Measurements from ENCODE around the gene PPP2R2B. TPM values are rescaled to one million over a fixed set of nuclear protein-coding genes. Genes with fewer than 3 reads are reported as not detected.

Gene PPP2R2B
- total RNA-seq, 1 donor from 2014 or later = not detected

DNA sequence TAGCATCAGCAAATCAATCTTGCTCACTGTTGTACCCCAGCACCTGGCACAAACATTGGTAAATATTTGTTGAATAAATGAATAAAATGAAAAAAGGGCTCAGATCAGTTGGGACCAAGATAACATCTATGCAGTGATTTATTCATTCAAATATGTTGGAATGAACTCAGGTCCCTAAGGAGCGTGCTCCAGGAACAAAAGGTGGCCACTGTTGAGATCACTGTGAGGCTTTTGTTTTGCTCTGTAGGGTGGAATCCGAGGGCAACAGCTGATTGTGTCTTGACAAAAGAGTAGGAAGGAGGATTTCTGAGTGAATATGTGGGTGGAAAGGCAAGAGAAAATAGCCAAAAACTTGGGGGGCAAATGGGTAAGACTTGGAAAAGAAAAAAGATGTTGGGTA is 89.7 kb downstream of the PPP2R2B start:
- DNase-seq (ENCODE audit: low read depth, low spot score) = no peak

DNA sequence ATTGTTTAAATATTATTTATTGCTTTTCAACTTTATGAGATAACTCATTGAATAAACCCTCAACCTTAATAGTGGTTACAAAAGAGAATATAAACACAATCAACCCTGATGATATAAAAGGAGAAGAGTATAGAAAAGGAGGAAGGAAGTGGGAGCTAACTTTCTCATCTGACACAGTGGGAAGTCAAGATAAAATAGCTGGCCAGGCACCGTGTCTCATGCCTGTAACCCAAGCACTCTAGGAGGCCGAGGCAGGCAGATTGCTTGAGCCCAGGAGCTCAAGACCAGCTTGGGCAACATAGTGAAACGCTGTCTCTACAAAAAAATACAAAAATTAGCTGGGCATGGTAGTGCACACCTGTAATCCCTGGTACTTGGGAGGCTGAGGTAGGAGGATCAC is 93.5 kb downstream of the PPP2R2B start:
- DNase-seq (ENCODE audit: low read depth, low spot score) = no peak

DNA sequence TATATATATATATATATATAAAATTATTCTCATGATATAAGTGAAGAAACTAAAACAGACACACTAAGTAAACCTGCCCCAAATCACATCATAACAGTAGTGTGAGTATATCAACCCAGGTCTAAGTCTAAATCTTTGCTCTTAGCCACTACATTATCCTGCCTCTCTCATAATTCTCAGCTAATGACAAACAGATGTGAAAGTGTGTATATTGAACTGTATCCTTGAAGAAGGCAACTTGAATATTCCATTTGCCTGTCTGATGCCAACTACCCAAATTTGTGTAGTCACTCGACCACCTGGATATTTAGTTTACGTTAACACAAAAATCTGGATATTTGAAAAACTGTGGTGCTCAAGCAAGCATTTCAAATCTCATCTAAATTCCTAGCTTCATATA is 97.4 kb downstream of the PPP2R2B start:
- no peak for DNase-seq (ENCODE audit: low read depth, low spot score)

DNA sequence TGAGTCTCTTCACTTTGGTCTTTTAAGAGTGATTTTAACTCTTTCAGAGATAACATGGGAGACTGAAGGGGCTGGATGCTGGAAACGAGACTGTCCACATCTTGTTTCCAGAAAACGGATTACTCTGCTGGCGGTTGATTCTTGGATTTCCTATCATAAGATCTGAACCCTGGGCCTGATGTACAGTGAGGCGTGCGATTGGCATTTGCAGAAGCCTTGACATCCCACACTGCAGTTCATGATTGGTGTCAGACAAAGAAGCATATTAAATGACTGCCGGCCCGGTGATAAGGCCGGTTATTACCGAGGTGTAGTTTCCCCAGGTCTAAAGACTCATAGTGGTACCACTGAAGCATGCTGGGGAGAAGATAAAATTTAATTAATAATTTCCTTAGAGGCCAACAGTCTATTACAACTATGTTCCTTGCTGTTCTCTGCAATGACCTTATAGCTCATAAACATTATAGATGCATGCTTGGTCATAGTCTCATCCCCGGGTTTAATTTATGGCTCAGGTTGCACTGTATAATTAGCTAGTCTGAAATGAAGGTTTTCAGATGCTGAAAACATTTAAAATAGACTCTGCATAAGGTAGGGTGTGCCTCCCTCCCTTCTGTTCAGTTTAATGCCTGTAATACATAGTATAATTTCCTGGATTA is 99.2 kb downstream of the PPP2R2B start:
- no peak for DNase-seq (ENCODE audit: low read depth, low spot score)

DNA sequence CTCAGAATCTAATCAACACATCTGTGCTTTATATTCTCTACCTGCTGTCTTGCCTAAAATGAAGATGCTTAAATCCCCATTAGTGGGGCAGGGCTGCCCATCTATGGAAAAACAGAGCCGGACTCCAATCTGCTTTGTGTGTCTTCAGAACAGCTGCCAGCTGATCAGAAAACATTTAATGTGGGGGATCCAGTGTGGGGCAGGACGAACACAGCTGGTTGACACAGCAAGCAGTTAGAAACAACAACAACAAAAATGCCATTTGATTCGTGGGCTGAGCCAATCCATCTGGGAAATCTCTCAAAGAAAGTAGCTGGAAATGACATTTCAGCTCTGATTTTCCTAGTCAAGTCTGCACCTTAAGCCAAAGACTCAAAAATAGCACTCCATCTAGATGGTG is 99.8 kb downstream of the PPP2R2B start:
- no peak for DNase-seq (ENCODE audit: low read depth, low spot score)

DNA sequence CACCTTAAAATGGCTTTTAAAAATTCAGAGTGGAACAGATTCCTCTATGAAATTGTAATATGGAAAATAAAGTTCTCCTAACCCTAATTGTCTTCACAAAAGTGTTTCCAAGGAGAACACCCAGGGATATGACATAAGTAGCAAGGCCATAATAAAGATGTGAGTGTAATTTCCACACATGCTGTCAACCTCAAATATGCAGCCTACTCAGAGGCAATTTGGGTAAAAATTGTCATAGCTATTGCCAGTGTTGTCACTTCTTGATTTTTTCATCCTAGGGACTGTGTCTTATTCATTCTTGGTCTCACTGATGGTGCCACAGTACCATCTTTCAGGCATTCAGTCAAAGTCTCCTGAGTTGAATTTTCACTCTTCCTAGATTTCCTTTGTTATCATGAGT is 100.3 kb downstream of the PPP2R2B start:
- no peak for DNase-seq (ENCODE audit: low read depth, low spot score)

DNA sequence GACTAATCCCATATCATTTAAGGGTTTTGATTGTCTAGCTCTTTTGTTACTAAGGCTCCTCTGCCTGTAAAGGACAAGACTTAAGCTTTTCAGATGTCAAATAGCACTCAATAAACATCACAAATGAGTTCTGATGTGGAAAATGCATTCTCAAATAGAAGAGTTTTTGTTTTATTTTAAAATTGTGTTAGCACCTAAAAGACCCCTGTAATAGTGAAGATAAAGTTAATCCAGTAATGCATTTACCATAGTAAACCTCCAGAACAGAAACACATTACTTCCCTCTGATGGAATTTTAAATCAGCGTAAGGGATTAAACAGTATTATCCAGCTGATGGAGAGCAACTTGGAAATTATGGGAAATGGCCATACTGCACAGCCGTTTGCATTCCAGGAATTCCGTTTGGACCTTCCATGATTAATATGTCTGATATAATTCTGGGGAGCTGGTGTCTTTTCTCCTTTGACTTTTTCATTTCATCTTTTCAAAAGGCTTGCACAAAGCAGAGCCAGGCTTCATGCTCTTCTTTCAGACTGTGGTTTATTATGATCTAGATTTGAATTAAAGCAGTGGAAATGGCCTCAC is 105.6 kb downstream of the PPP2R2B start:
- DNase-seq (ENCODE audit: low read depth, low spot score) = no peak

DNA sequence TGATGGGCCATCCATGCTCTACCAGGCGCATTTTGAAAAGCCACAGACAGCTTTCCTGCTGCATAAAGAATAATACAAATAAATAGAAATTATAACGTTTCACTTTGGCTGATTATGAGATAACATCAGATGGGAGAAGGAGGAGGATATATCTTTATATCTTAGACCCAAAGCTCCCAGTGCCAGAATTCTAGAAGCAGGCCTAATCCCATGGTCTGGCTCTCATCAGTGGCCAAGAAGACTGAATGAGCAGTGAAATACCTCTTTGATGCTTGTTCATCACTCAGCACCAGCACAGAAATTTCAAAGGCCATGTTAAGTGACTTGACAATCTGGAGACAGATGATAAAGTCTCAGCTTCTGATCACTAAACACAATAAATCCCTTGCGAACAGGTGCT is 107.6 kb downstream of the PPP2R2B start:
- no peak for DNase-seq (ENCODE audit: low read depth, low spot score)

DNA sequence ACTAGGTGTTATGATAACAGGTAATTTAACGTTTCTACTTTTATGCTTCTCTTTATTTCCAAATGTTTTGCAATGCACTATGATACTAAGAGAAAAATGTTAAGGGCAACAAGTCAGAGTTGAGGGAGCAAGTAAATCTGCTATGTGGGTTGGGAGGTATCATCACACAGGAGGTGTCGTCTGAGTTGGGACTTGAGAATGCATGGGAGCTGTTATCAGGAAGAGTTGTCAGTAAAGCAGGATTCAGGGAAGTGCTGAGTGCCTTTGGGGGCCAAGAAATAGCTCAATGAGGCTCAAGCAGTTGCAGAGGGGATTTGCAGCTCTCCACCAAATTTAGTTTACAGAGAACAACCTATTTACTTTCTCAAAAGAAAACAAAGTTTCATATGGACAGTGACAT is 108.0 kb downstream of the PPP2R2B start:
- DNase-seq (ENCODE audit: low read depth, low spot score) = no peak

DNA sequence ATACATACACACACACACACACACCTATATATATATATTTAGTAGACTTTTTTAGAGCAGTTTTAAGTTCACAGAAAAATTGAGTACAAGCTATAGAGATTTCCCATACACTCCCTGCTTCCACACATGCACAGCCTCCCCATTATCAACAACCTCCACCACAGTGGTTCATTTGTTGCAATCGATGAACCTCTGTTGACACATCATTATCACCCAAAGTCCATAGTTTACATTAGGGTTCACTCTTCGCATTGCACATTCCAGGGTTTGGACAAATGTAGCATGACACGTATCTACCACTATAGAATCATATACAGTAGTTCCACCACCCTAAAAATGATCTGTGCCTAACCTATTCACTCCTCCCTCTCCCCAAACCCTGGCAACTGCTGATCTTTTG is 111.0 kb downstream of the PPP2R2B start:
- no peak for DNase-seq (ENCODE audit: low read depth, low spot score)

DNA sequence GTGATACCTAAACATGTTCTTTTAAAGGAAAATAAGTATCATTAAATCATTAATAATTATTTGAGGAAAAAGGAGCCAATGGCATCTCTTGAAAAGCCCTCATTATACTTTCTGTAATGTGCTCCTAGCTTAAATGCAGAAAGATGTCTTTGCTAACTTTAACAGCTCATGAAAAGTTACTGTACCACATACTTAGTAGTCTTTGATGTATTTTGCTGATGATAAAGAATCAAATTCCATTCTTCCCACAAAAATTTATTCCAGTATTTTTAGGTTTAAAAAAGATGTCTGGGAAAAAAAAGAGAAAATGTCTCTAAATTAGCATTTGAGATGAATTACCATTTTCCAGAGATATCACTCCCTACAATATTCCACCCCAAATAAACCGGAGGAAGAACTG is 112.5 kb downstream of the PPP2R2B start:
- DNase-seq (ENCODE audit: low read depth, low spot score) = no peak

DNA sequence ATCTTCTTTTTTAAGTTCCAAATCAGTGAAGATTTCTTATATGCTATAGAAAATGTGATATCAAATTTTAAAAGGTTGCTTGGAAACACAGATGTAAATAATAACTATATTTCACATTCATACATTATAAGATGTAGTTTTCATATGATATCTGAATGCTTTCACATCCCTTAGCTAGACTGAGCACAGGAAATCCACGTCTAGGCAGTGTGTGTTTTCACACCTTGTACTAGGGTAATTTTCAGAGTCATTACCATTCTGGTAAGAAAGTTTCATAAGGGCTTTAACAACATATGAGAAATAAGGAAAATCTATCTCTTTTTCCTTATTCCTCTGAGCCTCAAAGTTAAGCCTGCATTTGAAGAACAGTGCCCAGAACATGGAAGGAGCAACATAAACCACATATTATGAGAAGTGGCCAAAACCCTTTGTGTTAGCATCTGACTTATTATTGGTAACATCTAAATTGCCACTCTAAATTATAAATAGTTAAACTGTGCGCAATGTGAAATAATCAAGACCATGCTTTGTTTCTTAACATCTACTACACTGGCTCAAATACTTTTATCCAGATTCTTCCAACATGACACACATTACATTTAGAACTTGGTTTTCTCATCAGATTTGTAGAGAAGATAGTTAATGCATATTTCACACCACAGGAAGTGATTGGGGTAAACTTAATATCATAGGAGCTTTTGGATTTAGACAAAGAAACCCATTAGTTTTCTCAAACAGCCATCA is 113.3 kb downstream of the PPP2R2B start:
- DNase-seq (ENCODE audit: low read depth, low spot score) = no peak

DNA sequence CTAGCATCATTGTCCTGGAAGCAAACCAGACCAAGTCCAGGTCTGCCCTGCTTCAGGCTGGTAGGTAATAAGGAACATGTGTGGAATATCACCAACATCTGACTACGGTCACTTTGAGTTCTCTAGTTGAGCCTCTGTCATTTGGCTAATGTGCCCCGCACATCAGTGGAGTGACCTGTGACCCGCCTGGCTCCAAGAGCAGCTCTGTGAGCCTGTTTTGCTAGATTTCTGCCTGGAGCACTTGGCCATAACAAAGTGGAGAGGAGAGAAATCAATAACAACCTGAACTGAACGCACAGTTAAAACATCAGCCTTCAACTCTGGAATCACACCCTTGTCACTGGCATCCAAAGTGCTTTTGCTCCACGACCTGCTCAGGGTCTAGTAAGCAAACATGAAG is 115.7 kb downstream of the PPP2R2B start:
- DNase-seq (ENCODE audit: low read depth, low spot score) = no peak

DNA sequence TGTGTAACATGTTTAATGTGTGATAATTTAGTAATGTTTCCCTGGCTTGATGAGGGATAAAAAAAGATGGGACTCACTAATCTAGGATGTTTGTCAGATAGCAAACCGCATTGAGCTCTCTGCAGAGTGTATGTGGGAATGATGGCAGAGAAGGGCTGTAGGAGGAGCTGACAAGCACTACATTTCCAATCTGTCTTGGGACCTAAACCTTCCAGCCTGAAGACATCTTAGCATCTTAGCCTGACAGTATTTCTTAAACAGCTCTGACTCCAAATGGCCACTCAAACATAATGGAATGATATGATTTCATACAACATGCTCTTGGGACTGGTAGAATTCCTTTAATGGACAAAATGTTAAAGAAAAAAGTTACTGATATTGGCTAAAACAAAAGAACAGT is 116.7 kb downstream of the PPP2R2B start:
- DNase-seq (ENCODE audit: low read depth, low spot score) = no peak

DNA sequence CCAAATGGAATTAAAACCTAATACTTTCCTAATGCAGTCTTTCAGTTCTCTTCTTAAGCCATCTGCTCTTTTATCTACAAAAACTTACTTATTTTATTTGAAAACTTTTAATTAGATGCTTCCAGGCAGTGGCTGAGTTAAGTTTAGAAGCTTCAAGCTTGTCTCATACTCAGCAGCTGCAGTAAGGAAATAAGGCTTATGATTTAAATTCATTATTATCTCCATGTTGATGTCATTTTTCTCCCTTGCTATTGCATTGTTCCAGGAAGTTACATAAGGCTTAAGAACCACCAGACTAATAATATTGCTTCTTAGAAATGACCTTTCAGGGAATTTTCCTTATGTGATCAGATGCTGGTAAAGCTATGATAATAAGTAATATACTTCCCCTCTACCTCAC is 119.6 kb downstream of the PPP2R2B start:
- DNase-seq (ENCODE audit: low read depth, low spot score) = no peak

DNA sequence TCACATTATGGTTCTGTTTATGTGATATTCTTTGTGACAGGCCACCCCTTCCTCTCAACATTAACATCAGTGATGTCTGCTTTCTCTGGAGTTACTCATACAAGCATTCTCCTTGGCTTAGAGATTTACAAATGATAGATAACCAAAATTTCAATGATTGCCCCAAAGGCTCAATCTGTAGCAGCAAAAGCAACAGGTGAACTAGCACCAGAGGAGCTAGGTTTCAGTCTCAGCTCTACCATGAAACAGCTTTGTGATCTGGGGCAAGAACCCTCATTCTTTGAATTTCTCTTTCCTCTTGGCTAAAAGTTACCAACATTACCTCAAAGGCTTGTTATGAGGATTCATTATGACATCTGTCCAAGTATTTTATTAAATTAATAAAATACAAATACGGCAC is 120.5 kb downstream of the PPP2R2B start:
- no peak for DNase-seq (ENCODE audit: low read depth, low spot score)

DNA sequence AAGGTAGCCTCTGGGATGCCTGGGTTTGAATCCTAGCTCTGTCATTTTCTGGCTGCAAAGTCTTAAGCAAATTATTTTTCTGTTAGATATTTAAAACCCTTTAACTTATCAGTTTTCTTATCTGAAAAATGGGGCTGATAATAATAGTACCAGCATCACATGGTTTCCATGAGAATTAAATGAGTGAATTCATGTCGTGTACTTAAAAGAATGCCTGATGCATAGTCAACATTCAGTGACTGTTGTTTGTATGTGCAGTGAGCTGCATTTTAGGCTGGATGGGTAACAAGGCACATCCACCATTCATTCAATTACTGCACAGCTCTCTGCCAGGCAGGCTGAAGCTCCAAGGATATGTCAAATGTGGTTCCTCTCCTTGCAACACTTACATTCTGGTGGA is 122.0 kb downstream of the PPP2R2B start:
- no peak for DNase-seq (ENCODE audit: low read depth, low spot score)

DNA sequence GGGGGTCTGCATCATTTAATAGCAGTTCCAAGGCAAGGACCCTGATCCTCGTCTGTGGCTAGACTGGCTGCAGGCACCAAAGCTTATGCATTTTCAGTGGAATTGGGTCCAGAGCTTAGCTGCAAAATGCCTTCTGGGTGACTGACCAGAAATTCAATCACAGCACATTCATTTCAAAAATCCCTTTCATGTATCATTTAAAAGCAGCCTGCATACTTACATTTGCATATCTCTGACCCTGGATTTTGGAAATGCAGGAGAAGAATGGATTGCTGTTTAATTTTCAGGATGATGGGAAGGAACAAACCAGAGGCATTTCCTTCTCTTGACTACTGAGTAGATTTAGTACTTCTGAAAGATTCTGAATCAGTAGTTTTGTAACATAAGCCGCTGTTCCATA is 122.8 kb downstream of the PPP2R2B start:
- no peak for DNase-seq (ENCODE audit: low read depth, low spot score)

DNA sequence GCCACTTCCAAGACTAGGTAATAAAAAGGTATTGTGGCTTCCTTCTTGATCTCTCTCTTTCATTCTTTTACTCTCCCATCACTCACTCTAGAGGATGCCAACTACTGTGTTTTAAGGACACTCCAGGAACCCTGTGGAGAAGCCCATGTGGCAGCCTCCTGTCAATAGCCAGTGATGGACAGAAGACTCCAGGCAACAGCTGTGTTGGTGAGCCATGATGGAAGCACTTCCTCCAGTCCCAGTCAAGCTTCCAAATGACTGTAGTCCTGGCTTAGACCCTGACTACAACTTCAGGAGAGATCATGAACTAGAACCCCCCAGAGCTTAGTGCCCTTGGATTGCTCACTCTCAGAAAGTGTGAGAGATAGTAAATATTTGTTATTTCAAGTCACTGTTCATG is 123.9 kb downstream of the PPP2R2B start:
- no peak for DNase-seq (ENCODE audit: low read depth, low spot score)

DNA sequence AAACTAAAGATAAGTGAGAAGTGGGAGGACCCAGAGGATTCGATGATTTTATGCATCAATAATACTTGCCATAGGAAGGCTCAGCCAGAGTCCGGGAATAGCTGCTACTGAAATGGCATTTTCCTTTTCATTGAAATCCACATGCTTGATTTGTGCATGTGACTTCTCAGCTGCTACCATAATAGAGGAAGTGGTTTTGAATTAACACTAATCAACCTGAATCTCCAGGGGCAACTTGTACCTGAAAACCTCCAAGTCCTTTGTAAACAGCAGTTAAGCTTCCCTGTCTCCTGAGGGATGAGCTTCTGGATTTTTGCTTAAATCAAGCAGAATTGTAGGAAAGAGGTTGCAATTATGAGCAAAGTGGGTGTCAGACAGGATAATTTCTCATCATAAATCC is 124.9 kb downstream of the PPP2R2B start:
- no peak for DNase-seq (ENCODE audit: low read depth, low spot score)

DNA sequence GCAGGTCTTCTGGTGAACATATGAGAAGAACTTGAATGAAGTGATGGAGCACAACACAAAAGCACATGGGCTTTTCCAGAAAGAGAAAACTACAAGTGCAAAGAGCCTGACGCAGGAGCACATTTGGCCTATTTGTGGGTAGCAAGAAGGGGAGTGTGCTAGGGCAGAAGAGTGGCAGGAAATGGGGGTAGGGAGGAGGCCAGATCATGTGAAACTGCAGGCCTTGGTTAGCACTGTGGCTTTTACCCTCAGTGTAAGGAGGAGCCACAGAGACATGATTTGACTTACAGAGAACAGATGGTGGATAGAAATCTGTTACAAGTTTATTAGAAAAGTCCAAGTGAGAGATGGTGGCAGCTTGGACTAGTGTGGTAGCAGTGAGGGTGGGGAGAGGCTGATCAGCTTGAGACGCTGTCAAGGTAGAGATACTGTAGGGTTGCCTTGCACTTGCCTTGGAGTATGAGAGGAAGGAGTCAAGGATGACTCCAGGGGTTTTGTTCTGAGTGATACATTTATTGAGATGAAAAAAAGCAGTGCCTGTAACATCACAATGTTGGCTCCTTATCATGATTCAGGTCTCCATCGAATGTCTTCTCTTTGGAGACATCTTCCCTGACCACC is 126.7 kb downstream of the PPP2R2B start:
- no peak for DNase-seq (ENCODE audit: low read depth, low spot score)

DNA sequence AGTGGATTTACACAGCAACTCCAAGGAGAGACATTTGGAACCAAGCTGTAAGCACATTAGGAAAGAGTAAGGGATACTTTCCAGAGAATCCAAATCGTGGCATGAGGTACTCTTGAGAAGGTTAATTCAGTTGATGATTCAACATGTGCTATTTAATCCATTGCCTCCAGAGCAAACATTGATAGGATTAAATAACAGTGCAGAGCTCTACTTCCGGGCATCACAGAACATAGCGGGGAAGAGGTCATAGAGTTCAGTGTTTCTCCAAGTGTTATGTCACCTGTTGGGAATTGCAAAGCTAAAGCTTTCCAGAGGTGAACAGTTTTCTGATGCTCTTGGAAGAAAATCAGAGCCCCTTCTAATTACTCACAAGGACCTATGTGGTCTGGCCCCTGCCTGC is 127.5 kb downstream of the PPP2R2B start:
- no peak for DNase-seq (ENCODE audit: low read depth, low spot score)

DNA sequence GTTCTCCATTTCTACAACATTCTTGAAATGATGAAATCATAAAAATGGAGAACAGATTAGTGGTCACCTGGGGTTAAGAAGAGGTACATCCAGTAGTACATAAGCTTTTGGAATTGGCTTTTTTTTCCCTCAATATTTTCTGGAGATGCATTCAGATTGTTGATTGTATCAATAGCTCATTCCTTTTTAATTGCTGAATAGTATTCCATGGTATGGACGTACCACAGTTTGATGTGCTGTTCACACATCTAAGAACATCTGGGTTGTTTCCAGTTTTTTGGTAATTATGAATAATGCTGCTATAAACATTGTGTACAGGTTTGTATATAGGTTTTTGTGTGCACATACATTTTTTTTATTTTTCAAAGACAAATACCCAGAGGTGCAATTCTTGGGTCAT is 130.0 kb downstream of the PPP2R2B start:
- DNase-seq (ENCODE audit: low read depth, low spot score) = no peak

Measured in pulmonary artery endothelial cell (primary cell).